AG04449 (cell line): ENCODE data around the gene CDC42BPA.

Experiments used
- CTCF ChIA-PET: fragments of 350-600 bp; formaldehyde crosslinking; extraction: SDS; loops from one replicate; lab custom pipeline; 2021; ENCODE audit warnings: antibody characterized with exemption; lab: Yijun Ruan, JAX
- POLR2A ChIA-PET: fragments of 400-600, 350-600 bp; formaldehyde crosslinking; extraction: SDS; loops from one replicate; lab custom pipeline; 2020; ENCODE audit warnings: antibody characterized with exemption, inconsistent platforms; lab: Yijun Ruan, JAX
- DNase-seq: peaks from one replicate; pipeline ENCODE4 v3.0.0-alpha.2; 2010; ENCODE audit warnings: low read depth, low spot score
- H3K4me3 ChIP-seq: 2 replicates; pipeline ENCODE4 v1.5.1; 2011; ENCODE audit warnings: low read depth, mild to moderate bottlenecking, control low read depth, low read length
- CTCF ChIP-seq: IDR thresholded peaks from one replicate; pipeline ENCODE4 v1.5.1; 2011; ENCODE audit warnings: mild to moderate bottlenecking, moderate library complexity, low read length, control low read depth, inconsistent platforms; ENCODE audit not compliant: insufficient read depth; ENCODE audit errors: missing control alignments

CDC42BPA gene

DNA sequence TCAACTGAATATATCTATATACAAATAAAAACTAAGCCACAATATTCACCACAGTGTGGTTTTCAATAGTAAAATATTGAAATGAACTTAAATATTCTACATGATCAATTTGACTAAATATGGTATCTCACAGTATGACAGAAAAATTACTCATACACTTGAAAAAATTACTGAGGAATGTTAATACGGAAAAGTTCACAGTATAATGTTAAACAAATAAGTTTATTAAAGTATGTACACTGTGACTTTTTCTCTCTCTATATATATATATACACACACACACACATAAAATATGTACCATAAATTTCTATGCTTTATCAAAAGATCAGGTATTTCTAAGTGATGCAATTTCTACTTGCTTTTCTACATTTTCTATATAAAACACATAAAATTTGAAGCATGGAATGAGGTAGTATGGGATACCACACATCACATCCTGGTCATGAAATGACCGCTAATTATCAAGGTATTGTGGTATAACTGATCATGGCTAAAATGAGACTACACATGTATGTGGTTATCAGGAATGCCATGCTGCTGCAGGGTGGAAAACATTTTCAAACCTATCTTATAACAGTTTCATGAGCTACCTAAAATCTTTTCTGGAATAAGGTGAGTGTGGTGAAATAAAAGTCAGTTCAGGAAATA lies 102.3 kb downstream of the CDC42BPA start:
- CTCF ChIA-PET = interaction anchor here (1.0 to 1.3 kb wide), 3 partner anchors 10 to 84 kb away, joined by 3 to 4 read pairs (median 3); no protein-coding TSS in a partner anchor
- H3K4me3 ChIP-seq = no peak overlapping the region
- no peak for DNase-seq
- POLR2A ChIA-PET = no interaction called here
- no peak for TF ChIP-seq CTCF

DNA sequence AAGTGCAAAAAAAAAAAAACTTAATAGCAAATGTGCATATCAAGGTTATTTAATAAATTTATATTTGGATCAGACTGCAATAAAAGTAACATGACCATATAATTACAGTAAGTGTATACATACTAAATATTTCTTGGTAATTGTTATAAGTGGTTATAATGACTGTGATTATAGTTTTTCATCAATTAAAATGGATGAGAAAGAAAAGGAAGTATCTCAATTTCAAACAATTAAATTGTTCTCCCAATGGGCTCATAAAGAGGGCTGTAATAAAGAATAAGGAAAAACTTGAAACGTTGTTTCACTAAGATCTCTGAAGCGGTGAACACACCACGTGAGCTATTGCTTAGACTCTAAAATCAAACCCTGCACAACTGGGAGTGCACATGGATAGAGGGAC lies 104.1 kb downstream of the CDC42BPA start:
- TF ChIP-seq CTCF = no peak
- POLR2A ChIA-PET = no interaction called here
- CTCF ChIA-PET = no interaction called here
- DNase-seq = no peak
- H3K4me3 ChIP-seq = no peak overlapping the region

DNA sequence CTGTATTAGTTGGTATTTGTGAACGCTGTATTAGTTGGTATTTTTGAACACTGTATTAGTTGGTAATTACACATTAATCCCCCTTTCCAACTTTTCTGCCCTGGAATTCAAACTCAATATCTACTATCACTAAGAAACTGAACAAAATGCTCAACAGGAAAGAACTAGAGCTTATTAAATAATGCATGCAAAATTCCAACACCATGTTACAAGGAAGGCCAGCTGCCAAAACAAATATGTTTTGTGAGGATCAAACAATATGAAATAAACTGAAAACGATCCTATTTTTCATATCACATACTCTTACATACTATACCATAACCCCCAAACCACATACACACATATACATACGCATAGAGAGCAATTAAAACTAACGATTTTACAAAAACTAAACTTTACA lies 104.9 kb downstream of the CDC42BPA start:
- ChIA-PET CTCF (interaction anchor here (1.8 kb wide), 1 partner anchor 9 kb away, joined by 5 read pairs; no protein-coding TSS in a partner anchor), POLR2A (no interaction called here)
- TF ChIP-seq CTCF = no peak
- H3K4me3 ChIP-seq = no peak overlapping the region
- no peak for DNase-seq

DNA sequence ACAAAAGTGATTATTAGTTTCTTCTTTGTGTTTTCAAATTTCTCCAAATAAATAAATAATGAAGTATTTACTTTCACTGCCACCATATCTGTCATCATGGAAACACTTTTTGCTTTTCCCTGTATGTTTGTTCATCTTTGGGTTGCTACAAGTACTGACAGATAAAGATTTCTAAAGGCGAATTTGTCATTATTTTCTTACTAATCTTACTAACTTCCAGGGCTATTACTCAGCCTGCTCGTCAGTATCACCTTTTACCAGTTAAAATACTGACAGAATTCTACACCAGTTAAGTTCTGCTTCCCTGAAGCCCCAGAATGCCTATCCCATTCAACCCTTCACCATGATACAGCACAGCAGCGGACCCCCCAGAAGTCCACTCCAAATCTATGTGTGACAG lies 106.1 kb downstream of the CDC42BPA start:
- CTCF ChIA-PET = interaction anchor here (1.8 kb wide), 1 partner anchor 11 kb away, joined by 5 read pairs; no protein-coding TSS in a partner anchor
- H3K4me3 ChIP-seq = no peak overlapping the region
- no peak for TF ChIP-seq CTCF
- DNase-seq = no peak
- POLR2A ChIA-PET = no interaction called here

- no peak for TF ChIP-seq CTCF
- DNase-seq = no peak
- ChIA-PET POLR2A (no interaction called here), CTCF (interaction anchor here (1.3 kb wide), 1 partner anchor 10 kb away, joined by 3 read pairs; no protein-coding TSS in a partner anchor)
- no peak overlapping the region for H3K4me3 ChIP-seq
These were observed 107.7 kb downstream of the CDC42BPA start for GRCh38 chr1:227210604-227211003.

- no peak for TF ChIP-seq CTCF
- CTCF ChIA-PET = no interaction called here
- DNase-seq = no peak
- no peak overlapping the region for H3K4me3 ChIP-seq
- POLR2A ChIA-PET = no interaction called here
These were observed 121.2 kb downstream of the CDC42BPA start for GRCh38 chr1:227197064-227197463.
